ENCODE results near the gene SYT2.

SYT2 gene

DNA sequence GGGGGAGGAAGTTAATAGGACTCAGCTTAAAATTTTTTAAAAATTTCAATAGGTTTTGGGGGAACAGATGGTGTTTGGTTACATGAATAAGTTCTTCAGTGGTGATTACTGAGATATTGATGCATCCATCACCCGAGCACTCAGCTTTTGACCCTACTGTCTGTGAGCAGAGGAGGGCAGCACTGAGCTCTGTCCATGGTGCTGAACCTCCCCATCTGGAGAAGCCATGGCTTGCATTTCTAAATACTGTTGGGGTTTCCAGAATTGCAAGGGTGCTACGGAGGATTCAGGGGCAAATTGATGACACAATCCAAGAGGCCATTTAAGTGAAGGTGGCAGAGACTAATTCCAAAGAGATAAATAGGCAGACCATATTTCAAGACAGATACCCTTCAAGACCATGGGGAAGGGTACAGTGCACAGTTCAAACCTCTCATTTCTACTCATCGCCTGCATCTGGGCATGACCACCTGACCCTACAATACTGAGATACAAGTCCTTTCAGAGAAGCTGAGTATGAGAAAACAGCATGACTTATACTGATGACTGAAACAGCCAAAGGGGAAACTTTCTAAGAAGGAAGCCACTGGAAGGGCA lies 17.2 kb downstream of the SYT2 start:
- Mint-ChIP-seq H3K4me3 (no peak overlapping the region), H3K27ac (no peak overlapping the region), H3K27me3 (peaks cover 50% of the 10 kb centered on the region), H3K4me1 (no peaks in the 10 kb centered on the region), H3K36me3 (ENCODE audit: low read depth) (no peaks in the 10 kb centered on the region), H3K9me3 (peaks cover 4% of the 10 kb centered on the region)
- ATAC-seq (peak; percentile 38), DNase-seq (peak; percentile 72)

- no peak overlapping the region for H3K4me3 Mint-ChIP-seq
- DNase-seq (no peak), ATAC-seq (no peak)
- peaks cover 49% of the 10 kb centered on the region for H3K27me3 Mint-ChIP-seq
- no peaks in the 10 kb centered on the region for H3K4me1 Mint-ChIP-seq
- no peak overlapping the region for H3K27ac Mint-ChIP-seq
- H3K36me3 Mint-ChIP-seq (ENCODE audit: low read depth), result no peaks in the 10 kb centered on the region
- peaks cover 4% of the 10 kb centered on the region for H3K9me3 Mint-ChIP-seq
These were observed 18.4 kb downstream of the SYT2 start for GRCh38 chr1:202691816-202692215.

DNA sequence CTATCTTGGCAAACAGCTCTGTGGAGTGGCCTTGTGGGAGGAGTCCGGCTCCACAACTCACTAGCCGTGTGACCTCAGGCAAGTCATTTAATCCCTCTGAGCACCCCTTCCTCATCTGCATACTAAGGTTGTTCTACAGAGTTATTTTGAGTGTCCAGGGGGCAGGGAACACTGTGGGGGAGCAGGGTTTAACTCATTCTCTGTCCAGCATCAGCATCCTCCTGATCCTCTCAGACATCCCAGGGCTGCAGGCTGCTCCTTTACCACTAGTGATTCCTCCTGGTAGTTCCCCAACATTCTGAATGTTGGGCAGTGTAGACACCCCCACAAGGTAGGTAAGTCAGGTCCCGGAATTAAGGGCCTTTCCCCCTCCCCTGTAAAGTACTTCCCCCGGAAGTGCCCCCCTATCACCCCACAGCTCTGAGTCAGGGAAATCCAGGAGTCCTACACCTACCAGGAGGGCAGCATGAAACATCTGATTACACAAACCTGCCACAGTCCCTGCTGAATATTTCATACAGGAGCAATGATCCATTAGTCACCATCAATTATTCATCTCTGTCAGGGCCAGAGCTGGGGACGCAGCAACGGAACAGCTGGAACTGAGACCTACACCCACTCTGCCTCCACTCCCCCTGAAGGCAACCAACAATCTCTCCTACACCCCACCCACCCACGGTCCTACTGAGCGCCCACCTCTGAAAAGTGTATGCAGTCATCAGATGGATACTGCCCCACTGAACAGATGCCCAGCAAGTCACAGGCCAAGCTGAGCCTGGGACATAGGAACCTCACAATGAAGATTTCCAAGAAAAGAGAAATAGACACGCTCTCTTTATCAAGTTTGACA lies 20.5 kb downstream of the SYT2 start:
- ATAC-seq (peak; percentile 38), DNase-seq (no peak)
- Mint-ChIP-seq H3K36me3 (ENCODE audit: low read depth) (no peaks in the 10 kb centered on the region), H3K4me1 (no peaks in the 10 kb centered on the region), H3K9me3 (peaks cover 4% of the 10 kb centered on the region), H3K27ac (no peak overlapping the region), H3K4me3 (no peak overlapping the region), H3K27me3 (peaks cover 40% of the 10 kb centered on the region)

DNA sequence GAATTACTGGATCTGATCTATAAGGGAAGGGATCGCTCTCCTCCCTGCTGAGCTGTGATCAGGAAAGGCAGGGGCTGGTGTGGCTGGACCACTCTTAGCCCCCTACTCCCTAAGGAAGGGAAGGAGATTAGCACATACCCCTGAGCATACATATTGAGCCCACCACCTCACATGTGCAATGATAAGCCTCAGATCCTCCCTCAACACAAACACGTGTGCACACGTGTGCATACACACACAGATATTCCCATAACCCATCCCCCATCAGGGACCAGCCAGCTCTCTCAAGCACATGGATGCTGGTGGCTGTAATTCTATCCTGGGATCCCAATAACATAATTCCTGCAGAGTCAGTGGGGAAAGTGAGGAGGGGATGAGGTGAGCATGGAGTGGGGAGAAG lies 21.2 kb downstream of the SYT2 start:
- Mint-ChIP-seq H3K27ac (no peak overlapping the region), H3K27me3 (peaks cover 35% of the 10 kb centered on the region), H3K36me3 (ENCODE audit: low read depth) (no peaks in the 10 kb centered on the region)

GRCh38 chr1:202688401-202688800 lies 21.9 kb downstream of the SYT2 start:
- DNase-seq (no peak), ATAC-seq (no peak)
- Mint-ChIP-seq H3K9me3 (peaks cover 4% of the 10 kb centered on the region), H3K4me3 (no peak overlapping the region), H3K27me3 (peaks cover 35% of the 10 kb centered on the region), H3K4me1 (no peaks in the 10 kb centered on the region), H3K27ac (no peak overlapping the region), H3K36me3 (ENCODE audit: low read depth) (no peaks in the 10 kb centered on the region)

More for the DNA sequence above, 21.2 kb downstream of the SYT2 start:
- no peak for DNase-seq
- Mint-ChIP-seq H3K4me1 (no peaks in the 10 kb centered on the region), H3K9me3 (peaks cover 4% of the 10 kb centered on the region), H3K4me3 (no peak overlapping the region)
- no peak for ATAC-seq

GRCh38 chr1:202687798-202688197 lies 22.5 kb downstream of the SYT2 start:
- no peaks in the 10 kb centered on the region for H3K36me3 Mint-ChIP-seq (ENCODE audit: low read depth)
- no peaks in the 10 kb centered on the region for H3K4me1 Mint-ChIP-seq
- DNase-seq (no peak), ATAC-seq (no peak)
- H3K4me3 Mint-ChIP-seq, result no peak overlapping the region
- H3K27me3 Mint-ChIP-seq, result peaks cover 34% of the 10 kb centered on the region
- H3K27ac Mint-ChIP-seq, result no peak overlapping the region
- no peaks in the 10 kb centered on the region for H3K9me3 Mint-ChIP-seq

GRCh38 chr1:202687370-202687769 lies 22.9 kb downstream of the SYT2 start:
- Mint-ChIP-seq H3K9me3 (no peaks in the 10 kb centered on the region), H3K4me1 (no peaks in the 10 kb centered on the region)

GRCh38 chr1:202685641-202686040 lies 24.6 kb downstream of the SYT2 start:
- no peaks in the 10 kb centered on the region for H3K9me3 Mint-ChIP-seq
- H3K36me3 Mint-ChIP-seq (ENCODE audit: low read depth), result no peaks in the 10 kb centered on the region
- H3K27me3 Mint-ChIP-seq, result peaks cover 33% of the 10 kb centered on the region
- DNase-seq (no peak), ATAC-seq (no peak)
- no peak overlapping the region for H3K27ac Mint-ChIP-seq
- no peaks in the 10 kb centered on the region for H3K4me1 Mint-ChIP-seq
- H3K4me3 Mint-ChIP-seq, result no peak overlapping the region

More at GRCh38 chr1:202687370-202687769, 22.9 kb downstream of the SYT2 start:
- Mint-ChIP-seq H3K36me3 (ENCODE audit: low read depth) (no peaks in the 10 kb centered on the region), H3K27ac (no peak overlapping the region), H3K27me3 (peaks cover 35% of the 10 kb centered on the region), H3K4me3 (no peak overlapping the region)
- DNase-seq, result no peak
- no peak for ATAC-seq

GRCh38 chr1:202684716-202685115 lies 25.5 kb downstream of the SYT2 start:
- ATAC-seq, result no peak
- H3K4me1 Mint-ChIP-seq, result no peaks in the 10 kb centered on the region
- no peak overlapping the region for H3K4me3 Mint-ChIP-seq
- DNase-seq, result no peak
- peaks cover 26% of the 10 kb centered on the region for H3K27me3 Mint-ChIP-seq
- H3K9me3 Mint-ChIP-seq, result no peaks in the 10 kb centered on the region
- H3K36me3 Mint-ChIP-seq (ENCODE audit: low read depth), result no peaks in the 10 kb centered on the region
- no peak overlapping the region for H3K27ac Mint-ChIP-seq

DNA sequence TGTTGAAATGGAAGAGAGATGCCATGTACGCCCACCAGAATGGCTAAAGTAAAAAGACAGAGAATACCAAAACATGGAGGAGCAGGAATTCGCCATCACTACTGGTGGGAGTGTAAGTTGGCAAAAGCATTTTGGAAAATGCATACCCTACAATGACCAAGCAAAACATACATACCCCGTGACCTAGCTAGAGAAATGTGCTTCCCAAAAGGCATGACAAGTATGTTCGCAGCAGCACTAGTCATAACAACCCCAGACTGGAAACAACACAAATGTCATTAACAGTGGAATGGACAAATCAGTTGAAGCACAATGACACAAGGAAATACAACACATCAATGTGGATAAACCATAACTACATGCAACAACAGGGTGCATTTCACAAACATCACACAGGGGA lies 27.2 kb downstream of the SYT2 start:
- Mint-ChIP-seq H3K36me3 (ENCODE audit: low read depth) (no peaks in the 10 kb centered on the region), H3K9me3 (peaks cover 4% of the 10 kb centered on the region), H3K27me3 (peaks cover 24% of the 10 kb centered on the region), H3K27ac (no peak overlapping the region), H3K4me1 (no peaks in the 10 kb centered on the region), H3K4me3 (no peak overlapping the region)
- DNase-seq (no peak), ATAC-seq (no peak)

GRCh38 chr1:202682477-202682876 lies 27.8 kb downstream of the SYT2 start:
- H3K4me1 Mint-ChIP-seq, result no peaks in the 10 kb centered on the region
- peaks cover 4% of the 10 kb centered on the region for H3K9me3 Mint-ChIP-seq
- H3K4me3 Mint-ChIP-seq, result no peak overlapping the region
- no peaks in the 10 kb centered on the region for H3K36me3 Mint-ChIP-seq (ENCODE audit: low read depth)
- H3K27ac Mint-ChIP-seq, result no peak overlapping the region
- H3K27me3 Mint-ChIP-seq, result peaks cover 24% of the 10 kb centered on the region
- ATAC-seq (no peak), DNase-seq (no peak)

DNA sequence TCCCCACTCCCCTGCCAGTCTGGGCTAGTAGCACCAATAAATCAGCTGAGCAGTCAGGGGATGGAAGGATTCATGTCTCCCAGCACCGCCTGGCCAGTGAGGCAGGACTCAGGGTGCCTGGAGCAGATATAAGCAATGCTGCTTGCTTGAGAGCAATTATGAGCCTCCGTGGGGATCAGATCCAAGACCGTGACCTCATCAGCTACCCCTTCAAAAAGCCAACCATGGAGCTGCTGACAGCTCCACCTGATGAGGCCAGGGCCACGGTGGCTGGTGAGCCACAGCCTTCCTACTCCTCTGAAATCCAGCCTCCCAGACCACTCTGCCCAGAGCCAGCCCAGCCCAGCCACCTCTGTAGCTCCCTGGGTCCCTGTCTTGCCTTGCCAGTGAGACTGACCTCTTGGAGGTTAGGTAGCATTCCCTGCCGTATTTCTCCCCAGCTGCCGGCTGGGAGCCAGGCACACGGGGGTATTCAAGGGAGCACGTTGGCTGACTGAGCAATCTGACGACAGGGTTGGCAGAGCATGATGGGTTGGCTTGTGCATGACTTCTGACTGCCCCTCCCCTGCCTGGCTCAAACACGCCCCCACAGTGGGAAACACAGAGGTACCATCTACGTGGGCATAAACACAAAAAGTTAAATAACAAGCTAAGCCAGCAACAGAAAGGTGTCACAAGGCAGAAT lies 28.4 kb downstream of the SYT2 start:
- Mint-ChIP-seq H3K4me1 (no peaks in the 10 kb centered on the region), H3K9me3 (peaks cover 4% of the 10 kb centered on the region), H3K27me3 (peaks cover 21% of the 10 kb centered on the region), H3K36me3 (ENCODE audit: low read depth) (no peaks in the 10 kb centered on the region), H3K4me3 (no peak overlapping the region), H3K27ac (no peak overlapping the region)
- ATAC-seq (no peak), DNase-seq (no peak)

DNA sequence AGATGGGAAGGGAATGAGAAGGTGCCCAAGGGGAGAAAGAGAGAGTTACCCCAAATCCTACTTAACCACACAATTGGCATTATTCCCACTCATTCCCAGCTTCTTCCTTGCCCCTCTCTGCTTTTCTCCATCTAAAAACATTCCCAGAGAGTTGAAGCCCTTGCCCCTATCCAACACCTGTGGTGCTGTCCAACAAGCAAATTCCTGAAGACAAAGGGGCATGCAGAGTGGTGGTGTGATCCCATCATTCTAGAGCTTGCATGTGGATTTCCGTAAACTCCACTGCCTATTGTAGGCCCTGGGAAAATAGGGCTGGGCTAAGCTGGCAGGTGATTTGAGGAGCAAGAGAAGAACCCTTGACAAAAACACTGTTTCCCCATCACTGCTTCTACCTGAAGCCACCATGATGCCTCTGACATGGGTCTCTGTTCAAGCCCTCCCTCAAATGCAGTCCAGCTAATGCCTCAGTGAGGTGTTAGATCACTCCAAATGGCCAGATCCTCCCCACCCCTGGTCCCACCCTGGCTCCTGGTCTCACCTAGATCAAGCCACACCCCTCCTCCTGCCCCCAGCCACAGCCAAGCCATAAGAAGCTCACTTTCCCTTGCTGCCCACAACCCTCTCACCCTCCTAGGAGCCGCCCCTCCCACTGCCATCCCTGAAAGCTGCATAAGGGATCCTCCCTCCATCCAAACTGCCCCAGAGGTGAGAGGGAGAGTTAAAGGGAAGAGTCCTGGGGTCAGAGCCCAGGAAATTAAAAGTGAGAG lies 29.5 kb downstream of the SYT2 start:
- Mint-ChIP-seq H3K4me3 (no peak overlapping the region), H3K4me1 (no peaks in the 10 kb centered on the region), H3K27ac (no peak overlapping the region), H3K36me3 (ENCODE audit: low read depth) (no peaks in the 10 kb centered on the region), H3K9me3 (peaks cover 4% of the 10 kb centered on the region), H3K27me3 (peaks cover 25% of the 10 kb centered on the region)
- no peak for ATAC-seq
- no peak for DNase-seq

DNA sequence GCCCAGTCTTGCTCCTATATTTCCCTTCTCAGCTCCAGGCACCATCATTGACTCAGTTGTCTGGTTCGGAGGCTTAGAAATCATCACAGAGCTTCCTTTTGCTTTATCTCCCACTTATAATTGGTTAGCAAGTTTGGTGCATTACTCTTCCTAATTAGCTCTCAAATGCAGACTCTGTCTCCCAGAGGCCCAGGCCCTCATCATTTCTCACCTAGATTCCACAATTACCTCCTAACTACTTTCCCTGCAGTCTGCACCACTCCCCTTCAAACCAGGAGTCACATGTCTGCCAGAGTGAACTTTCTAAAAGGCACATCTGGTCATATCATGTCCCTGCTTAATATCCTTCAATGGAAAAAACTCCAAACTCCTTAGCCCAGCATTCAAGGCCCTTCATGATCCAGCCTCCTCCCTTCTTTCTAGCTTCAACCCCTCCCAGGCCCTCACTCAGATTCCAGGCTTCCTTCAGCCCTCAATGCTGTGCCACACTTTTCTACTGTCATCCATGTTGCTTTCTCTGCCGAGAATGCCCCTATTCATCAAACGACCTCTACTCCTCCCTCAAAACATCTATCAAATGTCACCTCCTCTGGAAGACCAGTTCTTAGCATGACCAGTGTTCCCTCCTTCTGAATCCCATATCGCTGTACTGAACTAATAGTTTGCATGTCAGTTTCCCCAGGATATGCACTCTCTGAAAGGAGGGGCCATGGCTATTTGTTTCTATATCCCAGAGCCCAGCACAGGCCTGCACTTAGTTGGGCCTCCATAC lies 30.7 kb downstream of the SYT2 start:
- Mint-ChIP-seq H3K9me3 (peaks cover 4% of the 10 kb centered on the region), H3K4me3 (no peak overlapping the region), H3K4me1 (no peaks in the 10 kb centered on the region), H3K27me3 (peaks cover 25% of the 10 kb centered on the region), H3K27ac (no peak overlapping the region), H3K36me3 (ENCODE audit: low read depth) (no peaks in the 10 kb centered on the region)
- no peak for DNase-seq
- ATAC-seq, result no peak

Data from activated naive CD8-positive, alpha-beta T cell treated with anti-CD3 and anti-CD28 coated beads, Interleukin-2, amount 50 U/mL, for 24 hours (primary cell).